ENCODE measurements around the gene PTGES.

GRCh38 chr9:129695870-129696269, 57.0 kb downstream of the PTGES start:
- no peak for TF ChIP-seq CBX5 (IDR thresholded peaks at IDR 0.05; ENCODE audit: low read depth)
- no peak for TF ChIP-seq USF2 (IDR thresholded peaks at IDR 0.05; ENCODE audit: borderline replicate concordance, low read depth, low read length)
- TF ChIP-seq SRF (IDR thresholded peaks at IDR 0.05; ENCODE audit: low read depth in 2 of 2, low read length in 2 of 2), result no peak
- no peak for TF ChIP-seq ATF2 (IDR thresholded peaks at IDR 0.05; ENCODE audit: low read length)
- no peak for TF ChIP-seq RBBP5 (conservative IDR thresholded peaks at IDR 0.05)
- TF ChIP-seq BCL3 (IDR thresholded peaks at IDR 0.05; ENCODE audit: borderline replicate concordance, insufficient read depth, low read depth, low read length, poor library complexity, severe bottlenecking), result no peak
- TF ChIP-seq YBX1 (IDR thresholded peaks at IDR 0.05), result no peak

Data from GM12878 (cell line).